K562 (cell line): Measurements from ENCODE around the gene IL6ST. TPM values are rescaled to one million over a fixed set of nuclear protein-coding genes. Genes with fewer than 3 reads are reported as not detected.
A peak's percentile ranks its signal among the peaks of the same experiment; 100 is the strongest.

Experiments used
- ATF3 ChIP-seq, 2 experiments: fragments of 450-650 bp in 1 of 2; sonication (generic) in 1 of 2; formaldehyde crosslinking in 1 of 2; IDR thresholded peaks in 1 of 2; conservative IDR thresholded peaks in 1 of 2; 2 replicates each; pipeline versions ENCODE4 v1.6.1 to v1.8.1; 2016 to 2023; ENCODE audit warnings: mild to moderate bottlenecking in 2 of 2, moderate library complexity in 2 of 2, inconsistent platforms in 1 of 2, missing genetic modification reagents in 1 of 2
- CBFA2T2 ChIP-seq: fragments of 450-650 bp; conservative IDR thresholded peaks from 2 replicates; pipeline ENCODE4 v1.6.1; 2017; ENCODE audit warnings: mild to moderate bottlenecking
- CBFB ChIP-seq: sonication (generic); formaldehyde crosslinking; IDR thresholded peaks from 2 replicates; pipeline ENCODE4 v1.4.0; 2020; ENCODE audit warnings: mild to moderate bottlenecking, missing genetic modification reagents
- CC2D1A ChIP-seq: fragments of 450-650 bp; IDR thresholded peaks from 2 replicates; pipeline ENCODE4 v1.6.1; 2017; ENCODE audit warnings: mild to moderate bottlenecking
- CREB3 ChIP-seq: fragments of 450-650 bp; conservative IDR thresholded peaks from 2 replicates; pipeline ENCODE4 v1.6.1; 2016; ENCODE audit warnings: missing genetic modification characterization, low read depth, mild to moderate bottlenecking, missing compliant biosample characterization, moderate library complexity
- DDX20 ChIP-seq: fragments of 450-650 bp; IDR thresholded peaks from 2 replicates; pipeline ENCODE4 v1.6.1; 2016; ENCODE audit warnings: missing genetic modification characterization, low read depth, mild to moderate bottlenecking, missing compliant biosample characterization, moderate library complexity
- FOXK2 ChIP-seq, 2 experiments: fragments of 450-650 bp; IDR thresholded peaks in 1 of 2; conservative IDR thresholded peaks in 1 of 2; 2 replicates each; pipeline ENCODE4 v1.6.1; 2016; ENCODE audit warnings: low read depth in 2 of 2, mild to moderate bottlenecking in 1 of 2
- HOMEZ ChIP-seq: fragments of 250-450 bp; sonication (Bioruptor Pico); IDR thresholded peaks from 2 replicates; pipeline ENCODE4 v1.4.0; 2020; ENCODE audit warnings: mild to moderate bottlenecking, moderate library complexity
- MBD2 ChIP-seq: sonication (generic); IDR thresholded peaks from 2 replicates; pipeline ENCODE4 v1.6.1; 2016; ENCODE audit warnings: low read depth, borderline replicate concordance
- MEF2A ChIP-seq: IDR thresholded peaks from 2 replicates; pipeline ENCODE4 v1.6.1; 2011; ENCODE audit warnings: low read depth, mild to moderate bottlenecking, low read length, moderate library complexity; ENCODE audit not compliant: control insufficient read depth
- MXI1 ChIP-seq: IDR thresholded peaks from 2 replicates; pipeline ENCODE4 v1.6.1; 2011; ENCODE audit warnings: low read depth, mild to moderate bottlenecking, improper control_type of control experiment, low read length
- RAD21 ChIP-seq, 2 experiments: fragments of 250-450 bp in 1 of 2; fragments of 450-650 bp in 1 of 2; sonication (Bioruptor Pico) in 1 of 2; formaldehyde crosslinking in 1 of 2; IDR thresholded peaks in 1 of 2; conservative IDR thresholded peaks in 1 of 2; 2 replicates each; pipeline versions ENCODE4 v1.4.0 to v1.8.0; 2020 to 2022; ENCODE audit warnings: mild to moderate bottlenecking in 2 of 2, moderate library complexity in 1 of 2
- RCOR1 ChIP-seq, 2 experiments: IDR thresholded peaks; 2 replicates each; pipeline ENCODE4 v1.6.1; 2012; ENCODE audit warnings: low read depth in 2 of 2, low read length in 2 of 2, borderline replicate concordance in 1 of 2, improper control_type of control experiment in 1 of 2
- SPI1 ChIP-seq: IDR thresholded peaks from 2 replicates; pipeline ENCODE4 v1.6.1; 2011; ENCODE audit warnings: low read depth, low read length, control low read depth, borderline replicate concordance
- TARDBP ChIP-seq: fragments of 450-650 bp; IDR thresholded peaks from 2 replicates; pipeline ENCODE4 v1.6.1; 2016
- TCF3 ChIP-seq: sonication (generic); formaldehyde crosslinking; IDR thresholded peaks from 2 replicates; pipeline ENCODE4 v1.4.0; 2020; ENCODE audit warnings: mild to moderate bottlenecking, missing genetic modification reagents
- XRCC5 ChIP-seq: fragments of 200-400 bp; formaldehyde crosslinking; IDR thresholded peaks from 2 replicates; pipeline ENCODE4 v1.6.1; 2017; ENCODE audit warnings: low read depth, mild to moderate bottlenecking, low read length
- ZBTB7A ChIP-seq: IDR thresholded peaks from 2 replicates; pipeline ENCODE4 v1.6.1; 2011; ENCODE audit warnings: low read depth, mild to moderate bottlenecking, low read length, moderate library complexity, borderline replicate concordance; ENCODE audit not compliant: control insufficient read depth
- ZKSCAN1 ChIP-seq: fragments of 150-350 bp; IDR thresholded peaks from 2 replicates; pipeline ENCODE4 v1.6.1; 2016; ENCODE audit warnings: low read depth, low read length
- ZNF3 ChIP-seq: fragments of 250-450 bp; sonication (Bioruptor Pico); IDR thresholded peaks from 2 replicates; pipeline ENCODE4 v1.5.0; 2021; ENCODE audit warnings: mild to moderate bottlenecking, moderate library complexity
- ZNF41 ChIP-seq: fragments of 250-450 bp; sonication (Bioruptor Pico); conservative IDR thresholded peaks from 2 replicates; pipeline ENCODE4 v1.4.0; 2020; ENCODE audit warnings: mild to moderate bottlenecking
- ZNF584 ChIP-seq: fragments of 200-800 bp; sonication (Bioruptor generic); IDR thresholded peaks from 2 replicates; pipeline ENCODE4 v1.6.1; 2016; ENCODE audit warnings: low read depth, mild to moderate bottlenecking, missing genetic modification characterization, missing compliant biosample characterization
- ZNF655 ChIP-seq: fragments of 250-450 bp; sonication (Bioruptor Pico); IDR thresholded peaks from 2 replicates; pipeline ENCODE4 v1.5.0; 2021
- ZNF766 ChIP-seq: fragments of 200-800 bp; sonication (Bioruptor generic); conservative IDR thresholded peaks from 2 replicates; pipeline ENCODE4 v1.6.1; 2016; ENCODE audit warnings: missing genetic modification characterization, missing compliant biosample characterization
- polyA plus RNA-seq, 8 experiments: library from polyadenylated mRNA; depleted of rRNA in 4 of 8; stranded (reverse) in 5 of 8; unstranded in 3 of 8; fragments of >200 nt; fragmentation: Nextera tagmentation in 2 of 8; fragmentation: Illumina TruSeq in 1 of 8; extraction: Ambion mirVana in 2 of 8; extraction: Trizol in 1 of 8; gene quantifications; 2 replicates each; pipeline versions ENCODE4 v1.2.1 to v1.2.3, GENCODE V29; 2011 to 2014; ENCODE audit warnings: inconsistent platforms in 1 of 8, missing spikeins in 1 of 8
- total RNA-seq, 7 experiments: library from RNA; depleted of rRNA in 6 of 7; stranded (reverse); fragments of >200 nt in 6 of 7; fragmentation: Illumina TruSeq in 2 of 7; extraction: Trizol in 2 of 7; gene quantifications; 2 replicates each; pipeline versions ENCODE4 v1.2.1 to v1.2.3, GENCODE V29; 2011 to 2021; ENCODE audit warnings: low replicate concordance in 1 of 7

IL6ST gene
- total and polyA plus RNA-seq, 9 of the 15 experiments (the other 6 are each of a cell fraction or from before 2014, with no cell fraction given): 2.0 to 27.0 (median 7.9) TPM

- TF ChIP-seq ZNF584 (CRISPR knock-in tag): no peak
- TF ChIP-seq TCF3: peak; percentile 98
- TF ChIP-seq HOMEZ (CRISPR knock-in tag): no peak
- TF ChIP-seq CBFB (CRISPR knock-in tag): 0 out of 2 replicates have a peak, but pooled peaks have one; percentile 49
- TF ChIP-seq ZNF766 (CRISPR knock-in tag): peak; percentile 77; the same call in 1 of the 2 replicates
- TF ChIP-seq CC2D1A: peak; percentile 97; the same call in 1 of the 2 replicates
- peak; percentile 99 for TF ChIP-seq CBFA2T2
- TF ChIP-seq ZBTB7A: peak; percentile 86; the same call in 1 of the 2 replicates
- no peak for TF ChIP-seq ZNF655 (CRISPR knock-in tag)
- peak; percentile 92 to 98; a peak in 3 of 4 replicates for TF ChIP-seq RCOR1 (IDR thresholded peaks at IDR 0.05; ENCODE audit: borderline replicate concordance in 1 of 2, low read depth in 2 of 2, low read length in 2 of 2)
- no peak for TF ChIP-seq XRCC5
- TF ChIP-seq RAD21 (CRISPR knock-in tag; conservative IDR thresholded peaks at IDR 0.05 in 1 of 2, IDR thresholded peaks at IDR 0.05 in 1 of 2): peak in 1 of 2 experiments; percentile 32; a peak in 1 of 4 replicates
- no peak for TF ChIP-seq ZNF3 (CRISPR knock-in tag)
- TF ChIP-seq DDX20 (tag): no peak
- TF ChIP-seq CREB3 (tag): no peak
- 0 out of 2 replicates have a peak, but pooled peaks have one; percentile 39 for TF ChIP-seq MEF2A
- no peak for TF ChIP-seq ZNF41 (CRISPR knock-in tag)
- TF ChIP-seq TARDBP: peak; percentile 36; the same call in 1 of the 2 replicates
- peak; percentile 67 to 88; a peak in 3 of 4 replicates for TF ChIP-seq FOXK2 (conservative IDR thresholded peaks at IDR 0.05 in 1 of 2, IDR thresholded peaks at IDR 0.05 in 1 of 2; ENCODE audit: low read depth in 2 of 2)
- no peak for TF ChIP-seq MXI1
- TF ChIP-seq ZKSCAN1: no peak
- TF ChIP-seq SPI1: no peak
- TF ChIP-seq MBD2: peak; percentile 71; the same call in 1 of the 2 replicates
- TF ChIP-seq ATF3 (IDR thresholded peaks at IDR 0.05): no peak
- no peak for TF ChIP-seq ATF3 (CRISPR knock-in tag; conservative IDR thresholded peaks at IDR 0.05)
Observed at GRCh38 chr5:56037531-56038010, 42.8 kb upstream of the IL6ST start (continued).
